Type B pancreatic cell (in vitro differentiated cells): Measurements from ENCODE around the gene GPR101. TPM values are rescaled to one million over a fixed set of nuclear protein-coding genes. Genes with fewer than 3 reads are reported as not detected.
A peak's percentile ranks its signal among the peaks of the same experiment; 100 is the strongest.

Experiments
- DNase-seq: peaks from one replicate; pipeline ENCODE4 v3.0.0; 2021; ENCODE audit warnings: mixed read lengths; ENCODE audit not compliant: unreplicated experiment; ENCODE audit errors: extremely low spot score
- H3K27ac Mint-ChIP-seq: 2 replicates; pipeline ENCODE4 v1.8.0; 2021; ENCODE audit warnings: mild to moderate bottlenecking, mixed read lengths
- H3K27me3 Mint-ChIP-seq: 2 replicates; pipeline ENCODE4 v1.8.0; 2021; ENCODE audit warnings: mixed read lengths
- H3K36me3 Mint-ChIP-seq: 2 replicates; pipeline ENCODE4 v1.8.0; 2021; ENCODE audit warnings: mixed read lengths
- H3K4me1 Mint-ChIP-seq: one replicate; pipeline ENCODE4 v1.8.0; 2021; ENCODE audit warnings: mixed read lengths; ENCODE audit not compliant: unreplicated experiment
- H3K4me3 Mint-ChIP-seq: 2 replicates; pipeline ENCODE4 v1.8.0; 2021; ENCODE audit warnings: mild to moderate bottlenecking, mixed read lengths
- H3K9me3 Mint-ChIP-seq: 2 replicates; pipeline ENCODE4 v1.8.0; 2021; ENCODE audit warnings: mixed read lengths
- total RNA-seq: library from RNA; stranded (reverse); gene quantifications from 2 replicates; pipeline ENCODE4 v1.2.1, GENCODE V29; 2021; ENCODE audit warnings: low replicate concordance
- TF ChIP-seq, protein P1 (sequence below): fragments of 200-600 bp; sonication (generic); conservative IDR thresholded peaks from 2 replicates; pipeline ENCODE4 v1.5.0; 2021; ENCODE audit warnings: antibody characterized with exemption, mild to moderate bottlenecking

GPR101 gene
- total RNA-seq, 1 donor from 2014 or later = not detected

GRCh38 chrX:137043736-137044135 is 9.9 kb upstream of the GPR101 start:
- Mint-ChIP-seq H3K27me3 (peaks cover 53% of the 10 kb centered on the region), H3K4me3 (no peak overlapping the region)

GRCh38 chrX:137041329-137041728 is 7.5 kb upstream of the GPR101 start:
- DNase-seq = no peak
- H3K9me3 Mint-ChIP-seq = no peaks in the 10 kb centered on the region
- no peak overlapping the region for H3K4me3 Mint-ChIP-seq
- H3K4me1 Mint-ChIP-seq = no peaks in the 10 kb centered on the region
- no peaks in the 10 kb centered on the region for H3K36me3 Mint-ChIP-seq
- TF ChIP-seq, protein P1, sequence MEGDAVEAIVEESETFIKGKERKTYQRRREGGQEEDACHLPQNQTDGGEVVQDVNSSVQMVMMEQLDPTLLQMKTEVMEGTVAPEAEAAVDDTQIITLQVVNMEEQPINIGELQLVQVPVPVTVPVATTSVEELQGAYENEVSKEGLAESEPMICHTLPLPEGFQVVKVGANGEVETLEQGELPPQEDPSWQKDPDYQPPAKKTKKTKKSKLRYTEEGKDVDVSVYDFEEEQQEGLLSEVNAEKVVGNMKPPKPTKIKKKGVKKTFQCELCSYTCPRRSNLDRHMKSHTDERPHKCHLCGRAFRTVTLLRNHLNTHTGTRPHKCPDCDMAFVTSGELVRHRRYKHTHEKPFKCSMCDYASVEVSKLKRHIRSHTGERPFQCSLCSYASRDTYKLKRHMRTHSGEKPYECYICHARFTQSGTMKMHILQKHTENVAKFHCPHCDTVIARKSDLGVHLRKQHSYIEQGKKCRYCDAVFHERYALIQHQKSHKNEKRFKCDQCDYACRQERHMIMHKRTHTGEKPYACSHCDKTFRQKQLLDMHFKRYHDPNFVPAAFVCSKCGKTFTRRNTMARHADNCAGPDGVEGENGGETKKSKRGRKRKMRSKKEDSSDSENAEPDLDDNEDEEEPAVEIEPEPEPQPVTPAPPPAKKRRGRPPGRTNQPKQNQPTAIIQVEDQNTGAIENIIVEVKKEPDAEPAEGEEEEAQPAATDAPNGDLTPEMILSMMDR = no peak
- peaks cover 56% of the 10 kb centered on the region for H3K27me3 Mint-ChIP-seq
- H3K27ac Mint-ChIP-seq = no peak overlapping the region

More at GRCh38 chrX:137043736-137044135, 9.9 kb upstream of the GPR101 start:
- Mint-ChIP-seq H3K27ac (no peak overlapping the region), H3K36me3 (no peaks in the 10 kb centered on the region), H3K4me1 (no peaks in the 10 kb centered on the region), H3K9me3 (peaks cover 5% of the 10 kb centered on the region)
- TF ChIP-seq, protein P1 = no peak
- DNase-seq = no peak

- TF ChIP-seq, protein P1 = no peak
- no peaks in the 10 kb centered on the region for H3K4me1 Mint-ChIP-seq
- no peaks in the 10 kb centered on the region for H3K36me3 Mint-ChIP-seq
Measured at GRCh38 chrX:137040113-137040794, 6.5 kb upstream of the GPR101 start.

GRCh38 chrX:137034508-137034872 is 695 bp upstream of the GPR101 start:
- H3K27ac Mint-ChIP-seq = no peak overlapping the region
- H3K4me1 Mint-ChIP-seq = no peaks in the 10 kb centered on the region
- no peaks in the 10 kb centered on the region for H3K36me3 Mint-ChIP-seq
- peak overlapping the region; percentile 35 for H3K4me3 Mint-ChIP-seq
- TF ChIP-seq, protein P1 = no peak
- no peaks in the 10 kb centered on the region for H3K9me3 Mint-ChIP-seq
- DNase-seq = no peak
- peaks cover 50% of the 10 kb centered on the region for H3K27me3 Mint-ChIP-seq

More at GRCh38 chrX:137040113-137040794, 6.5 kb upstream of the GPR101 start:
- Mint-ChIP-seq H3K9me3 (no peaks in the 10 kb centered on the region), H3K4me3 (no peak overlapping the region), H3K27me3 (peaks cover 57% of the 10 kb centered on the region), H3K27ac (no peak overlapping the region)
- DNase-seq = no peak

- H3K9me3 Mint-ChIP-seq = no peaks in the 10 kb centered on the region
- no peak overlapping the region for H3K27ac Mint-ChIP-seq
- DNase-seq = no peak
- no peaks in the 10 kb centered on the region for H3K4me1 Mint-ChIP-seq
- no peak overlapping the region for H3K4me3 Mint-ChIP-seq
- no peaks in the 10 kb centered on the region for H3K36me3 Mint-ChIP-seq
- H3K27me3 Mint-ChIP-seq = peaks cover 41% of the 10 kb centered on the region
- TF ChIP-seq, protein P1 = no peak
Measured at GRCh38 chrX:137032841-137033773, 688 bp downstream of the GPR101 start.
